NCI-H187 treated with DMSO at 0.1 percent for 48 hours (cell line): Measurements from ENCODE around the gene CCL1.

Source experiments
- DNase-seq: peaks from one replicate; lab custom pipeline; 2025; lab: John Stamatoyannopoulos, UW

CCL1 gene

GRCh38 chr17:34383216-34383615 is 20.2 kb upstream of the CCL1 start:
- DNase-seq, result no peak

GRCh38 chr17:34382621-34383124 is 19.6 kb upstream of the CCL1 start:
- DNase-seq, result no peak

GRCh38 chr17:34379868-34380267 is 16.8 kb upstream of the CCL1 start:
- no peak for DNase-seq

- DNase-seq, result no peak
Measured at GRCh38 chr17:34378664-34379101, 15.7 kb upstream of the CCL1 start.

GRCh38 chr17:34377078-34377823 is 14.2 kb upstream of the CCL1 start:
- DNase-seq, result no peak

GRCh38 chr17:34375426-34375997 is 12.5 kb upstream of the CCL1 start:
- no peak for DNase-seq

- peak; percentile 96 for DNase-seq
Measured at GRCh38 chr17:34374457-34374856, 11.4 kb upstream of the CCL1 start.

- DNase-seq, result no peak
Measured at GRCh38 chr17:34371405-34372100, 8.5 kb upstream of the CCL1 start.

- no peak for DNase-seq
Measured at GRCh38 chr17:34370997-34371395, 8.0 kb upstream of the CCL1 start.

GRCh38 chr17:34370376-34370996 is 7.5 kb upstream of the CCL1 start:
- DNase-seq, result no peak

GRCh38 chr17:34369571-34369970 is 6.5 kb upstream of the CCL1 start:
- DNase-seq, result no peak

- no peak for DNase-seq
Measured at GRCh38 chr17:34368946-34369500, 6.0 kb upstream of the CCL1 start.

- DNase-seq, result no peak
Measured at GRCh38 chr17:34368196-34368945, 5.3 kb upstream of the CCL1 start.

- no peak for DNase-seq
Measured at GRCh38 chr17:34367486-34368195, 4.6 kb upstream of the CCL1 start.

GRCh38 chr17:34366529-34367107 is 3.6 kb upstream of the CCL1 start:
- no peak for DNase-seq

GRCh38 chr17:34366010-34366409 is 3.0 kb upstream of the CCL1 start:
- no peak for DNase-seq

- DNase-seq, result no peak
Measured at GRCh38 chr17:34365340-34365739, 2.3 kb upstream of the CCL1 start.

- peak; percentile 68 for DNase-seq
Measured at GRCh38 chr17:34364751-34365150, 1.7 kb upstream of the CCL1 start.

GRCh38 chr17:34361478-34362061 is 1.5 kb downstream of the CCL1 start:
- peak; percentile 87 for DNase-seq
